ENCODE data around the gene SEL1L3.

SEL1L3 gene

GRCh38 chr4:25783943-25784342 is 78.8 kb downstream of the SEL1L3 start:
- Histone ChIP-seq H3K23ac (ENCODE audit: low read length in 2 of 2) (no peak overlapping the region), H3K4me3 (ENCODE audit: insufficient read depth in 1 of 2, low read depth in 1 of 2, low read length in 2 of 2) (no peak overlapping the region), H2BK120ac (ENCODE audit: low read depth, low read length) (no peak overlapping the region), H3K27ac (ENCODE audit: low read length, poor library complexity, severe bottlenecking) (no peak overlapping the region), H3K27me3 (ENCODE audit: control insufficient read depth in 1 of 2, insufficient read depth in 1 of 2, low read length in 2 of 2) (peaks cover 4 to 8% of the 10 kb centered on the region in 2 experiments), H3K9ac (ENCODE audit: low read length) (no peak overlapping the region), H4K91ac (ENCODE audit: low read length) (no peak overlapping the region), H3K36me3 (ENCODE audit: control insufficient read depth in 1 of 2, insufficient read depth in 2 of 2, low read depth in 1 of 2, low read length in 2 of 2) (no peaks in the 10 kb centered on the region), H3K4me2 (ENCODE audit: low read length, poor library complexity, severe bottlenecking) (no peak overlapping the region), H4K8ac (ENCODE audit: low read length) (no peak overlapping the region), H2BK5ac (ENCODE audit: low read depth, low read length, poor library complexity, severe bottlenecking) (no peak overlapping the region), H2BK15ac (ENCODE audit: low read depth, poor library complexity, severe bottlenecking) (no peak overlapping the region), H3K9me3 (ENCODE audit: control insufficient read depth, low read length) (no peaks in the 10 kb centered on the region), H3K79me1 (replicated peaks; ENCODE audit: low read length, poor library complexity, severe bottlenecking) (no peaks in the 10 kb centered on the region), H2AK5ac (ENCODE audit: low read length, severe bottlenecking) (no peak overlapping the region), H3K18ac (ENCODE audit: low read depth in 1 of 2, low read length in 2 of 2) (no peak overlapping the region), H3K4ac (ENCODE audit: low read depth in 1 of 2, low read length in 2 of 2) (no peak overlapping the region), H2AFZ (ENCODE audit: low read depth, low read length) (no peak overlapping the region), H3K14ac (ENCODE audit: low read length in 2 of 2) (no peak overlapping the region), H2BK12ac (ENCODE audit: low read length in 2 of 2) (no peak overlapping the region), H3K4me1 (ENCODE audit: control insufficient read depth, insufficient read depth, low read depth, low read length) (no peaks in the 10 kb centered on the region)
- DNase-seq: no peak
- 87% methylated on average over 7 of the region's 9 CpGs for WGBS

GRCh38 chr4:25783126-25783525 is 79.7 kb downstream of the SEL1L3 start:
- Histone ChIP-seq H3K4ac (ENCODE audit: low read depth in 1 of 2, low read length in 2 of 2) (no peak overlapping the region), H3K9me3 (ENCODE audit: control insufficient read depth, low read length) (no peaks in the 10 kb centered on the region), H2BK5ac (ENCODE audit: low read depth, low read length, poor library complexity, severe bottlenecking) (no peak overlapping the region), H3K27ac (ENCODE audit: low read length, poor library complexity, severe bottlenecking) (no peak overlapping the region), H4K8ac (ENCODE audit: low read length) (no peak overlapping the region), H2AFZ (ENCODE audit: low read depth, low read length) (no peak overlapping the region), H4K91ac (ENCODE audit: low read length) (no peak overlapping the region), H2BK12ac (ENCODE audit: low read length in 2 of 2) (no peak overlapping the region), H2BK15ac (ENCODE audit: low read depth, poor library complexity, severe bottlenecking) (no peak overlapping the region), H2BK120ac (ENCODE audit: low read depth, low read length) (no peak overlapping the region), H3K36me3 (ENCODE audit: control insufficient read depth in 1 of 2, insufficient read depth in 2 of 2, low read depth in 1 of 2, low read length in 2 of 2) (no peaks in the 10 kb centered on the region), H3K4me2 (ENCODE audit: low read length, poor library complexity, severe bottlenecking) (no peak overlapping the region), H2AK5ac (ENCODE audit: low read length, severe bottlenecking) (no peak overlapping the region), H3K23ac (ENCODE audit: low read length in 2 of 2) (no peak overlapping the region), H3K4me3 (ENCODE audit: insufficient read depth in 1 of 2, low read depth in 1 of 2, low read length in 2 of 2) (no peak overlapping the region), H3K14ac (ENCODE audit: low read length in 2 of 2) (no peak overlapping the region), H3K79me1 (replicated peaks; ENCODE audit: low read length, poor library complexity, severe bottlenecking) (no peaks in the 10 kb centered on the region), H3K27me3 (ENCODE audit: control insufficient read depth in 1 of 2, insufficient read depth in 1 of 2, low read length in 2 of 2) (peaks cover 4 to 8% of the 10 kb centered on the region in 2 experiments), H3K9ac (ENCODE audit: low read length) (no peak overlapping the region), H3K18ac (ENCODE audit: low read depth in 1 of 2, low read length in 2 of 2) (no peak overlapping the region), H3K4me1 (ENCODE audit: control insufficient read depth, insufficient read depth, low read depth, low read length) (no peaks in the 10 kb centered on the region)
- 82% methylated on average over 1 of the region's 1 CpG for WGBS
- no peak for DNase-seq

GRCh38 chr4:25782482-25782881 is 80.3 kb downstream of the SEL1L3 start:
- Histone ChIP-seq H3K4me3 (ENCODE audit: insufficient read depth in 1 of 2, low read depth in 1 of 2, low read length in 2 of 2) (no peak overlapping the region), H3K18ac (ENCODE audit: low read depth in 1 of 2, low read length in 2 of 2) (no peak overlapping the region), H2BK12ac (ENCODE audit: low read length in 2 of 2) (no peak overlapping the region), H3K9me3 (ENCODE audit: control insufficient read depth, low read length) (peaks cover 3% of the 10 kb centered on the region), H3K27ac (ENCODE audit: low read length, poor library complexity, severe bottlenecking) (no peak overlapping the region), H2AK5ac (ENCODE audit: low read length, severe bottlenecking) (no peak overlapping the region), H3K23ac (ENCODE audit: low read length in 2 of 2) (no peak overlapping the region), H2AFZ (ENCODE audit: low read depth, low read length) (no peak overlapping the region), H2BK5ac (ENCODE audit: low read depth, low read length, poor library complexity, severe bottlenecking) (no peak overlapping the region), H3K4ac (ENCODE audit: low read depth in 1 of 2, low read length in 2 of 2) (no peak overlapping the region), H2BK15ac (ENCODE audit: low read depth, poor library complexity, severe bottlenecking) (no peak overlapping the region), H4K91ac (ENCODE audit: low read length) (no peak overlapping the region), H3K14ac (ENCODE audit: low read length in 2 of 2) (no peak overlapping the region), H3K36me3 (ENCODE audit: control insufficient read depth in 1 of 2, insufficient read depth in 2 of 2, low read depth in 1 of 2, low read length in 2 of 2) (no peaks in the 10 kb centered on the region), H3K4me2 (ENCODE audit: low read length, poor library complexity, severe bottlenecking) (no peak overlapping the region), H4K8ac (ENCODE audit: low read length) (no peak overlapping the region), H3K9ac (ENCODE audit: low read length) (no peak overlapping the region), H3K27me3 (ENCODE audit: control insufficient read depth in 1 of 2, insufficient read depth in 1 of 2, low read length in 2 of 2) (peaks cover 4 to 8% of the 10 kb centered on the region in 2 experiments), H3K79me1 (replicated peaks; ENCODE audit: low read length, poor library complexity, severe bottlenecking) (no peaks in the 10 kb centered on the region), H3K4me1 (ENCODE audit: control insufficient read depth, insufficient read depth, low read depth, low read length) (no peaks in the 10 kb centered on the region), H2BK120ac (ENCODE audit: low read depth, low read length) (no peak overlapping the region)
- 93% methylated on average over 6 of the region's 7 CpGs for WGBS
- no peak for DNase-seq

DNA sequence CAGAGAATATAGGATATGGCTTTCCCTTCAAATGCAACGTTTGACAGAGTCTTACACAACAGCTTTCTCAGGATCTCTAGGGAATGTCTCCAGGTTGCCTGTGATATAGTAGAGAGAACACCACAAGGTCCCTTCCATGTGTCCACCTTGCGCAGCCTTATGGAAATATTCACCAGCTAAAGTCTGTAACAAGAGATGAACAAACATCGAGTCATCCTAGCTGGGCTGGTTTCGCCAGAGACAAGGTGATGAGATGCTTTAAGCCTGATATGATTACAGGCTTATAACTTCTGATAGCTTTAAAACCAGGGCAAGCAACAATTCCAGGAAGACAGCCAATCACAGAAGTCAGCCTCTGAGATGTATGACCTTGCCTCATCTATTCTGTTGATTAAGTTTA is 83.8 kb downstream of the SEL1L3 start:
- Histone ChIP-seq H2AFZ (ENCODE audit: low read depth, low read length) (no peak overlapping the region), H3K27me3 (ENCODE audit: control insufficient read depth in 1 of 2, insufficient read depth in 1 of 2, low read length in 2 of 2) (peaks cover 0 to 4% of the 10 kb centered on the region in 2 experiments), H3K9me3 (ENCODE audit: control insufficient read depth, low read length) (peaks cover 9% of the 10 kb centered on the region), H2AK5ac (ENCODE audit: low read length, severe bottlenecking) (no peak overlapping the region), H2BK5ac (ENCODE audit: low read depth, low read length, poor library complexity, severe bottlenecking) (no peak overlapping the region), H2BK120ac (ENCODE audit: low read depth, low read length) (no peak overlapping the region), H3K4ac (ENCODE audit: low read depth in 1 of 2, low read length in 2 of 2) (no peak overlapping the region), H3K23ac (ENCODE audit: low read length in 2 of 2) (no peak overlapping the region), H3K4me1 (ENCODE audit: control insufficient read depth, insufficient read depth, low read depth, low read length) (no peaks in the 10 kb centered on the region), H3K18ac (ENCODE audit: low read depth in 1 of 2, low read length in 2 of 2) (no peak overlapping the region), H3K27ac (ENCODE audit: low read length, poor library complexity, severe bottlenecking) (no peak overlapping the region), H3K79me1 (replicated peaks; ENCODE audit: low read length, poor library complexity, severe bottlenecking) (no peaks in the 10 kb centered on the region), H2BK12ac (ENCODE audit: low read length in 2 of 2) (no peak overlapping the region), H4K8ac (ENCODE audit: low read length) (no peak overlapping the region), H2BK15ac (ENCODE audit: low read depth, poor library complexity, severe bottlenecking) (no peak overlapping the region), H3K4me2 (ENCODE audit: low read length, poor library complexity, severe bottlenecking) (no peak overlapping the region), H3K14ac (ENCODE audit: low read length in 2 of 2) (no peak overlapping the region), H3K36me3 (ENCODE audit: control insufficient read depth in 1 of 2, insufficient read depth in 2 of 2, low read depth in 1 of 2, low read length in 2 of 2) (no peaks in the 10 kb centered on the region), H3K9ac (ENCODE audit: low read length) (no peak overlapping the region), H3K4me3 (ENCODE audit: insufficient read depth in 1 of 2, low read depth in 1 of 2, low read length in 2 of 2) (no peak overlapping the region), H4K91ac (ENCODE audit: low read length) (no peak overlapping the region)
- no peak for DNase-seq
- 98% methylated on average over 4 of the region's 4 CpGs for WGBS

Data from mesenchymal stem cell (in vitro differentiated cells and primary cell).